H1 (cell line): ENCODE results near the gene LSM2.

ENCODE experiments used
- CTCF ChIP-seq, 3 experiments: IDR thresholded peaks; 1 replicate in 2 of 3; 2 replicates in 1 of 3; pipeline versions ENCODE4 v1.5.1 to v1.6.1; 2011; ENCODE audit warnings: low read length in 3 of 3, mild to moderate bottlenecking in 3 of 3, inconsistent platforms in 2 of 3, low read depth in 1 of 3, moderate library complexity in 1 of 3; ENCODE audit not compliant: insufficient read depth in 1 of 3; ENCODE audit errors: control extremely low read depth in 1 of 3
- E2F6 ChIP-seq: IDR thresholded peaks from 2 replicates; pipeline ENCODE4 v1.6.1; 2012; ENCODE audit warnings: inconsistent platforms
- EP300 ChIP-seq, 2 experiments: IDR thresholded peaks; 1 replicate in 1 of 2; 2 replicates in 1 of 2; pipeline ENCODE4 v1.6.1; 2011 to 2012; ENCODE audit warnings: low read depth in 2 of 2, low read length in 2 of 2, mild to moderate bottlenecking in 2 of 2, borderline replicate concordance in 1 of 2, inconsistent platforms in 1 of 2, moderate library complexity in 1 of 2
- MAX ChIP-seq: IDR thresholded peaks from 2 replicates; pipeline ENCODE4 v1.6.1; 2012; ENCODE audit warnings: inconsistent platforms
- POLR2AphosphoS5 ChIP-seq: IDR thresholded peaks from 2 replicates; pipeline ENCODE4 v1.6.1; 2011; ENCODE audit warnings: low read depth, low read length
- SIN3A ChIP-seq, 2 experiments: IDR thresholded peaks in 1 of 2; conservative IDR thresholded peaks in 1 of 2; 2 replicates each; pipeline ENCODE4 v1.6.1; 2011 to 2012; ENCODE audit warnings: low read length in 2 of 2, improper control_type of control experiment in 1 of 2, low read depth in 1 of 2, mild to moderate bottlenecking in 1 of 2

GRCh38 chr6:31813465-31813849, 6.7 kb upstream of the LSM2 start:
- TF ChIP-seq MAX (no peak), EP300 (IDR thresholded peaks at IDR 0.05; ENCODE audit: borderline replicate concordance in 1 of 2, low read depth in 2 of 2, low read length in 2 of 2) (no peak), CTCF (IDR thresholded peaks at IDR 0.05; ENCODE audit: control extremely low read depth in 1 of 3, insufficient read depth in 1 of 3, low read depth in 1 of 3, low read length in 3 of 3) (no peak), E2F6 (no peak), SIN3A (conservative IDR thresholded peaks at IDR 0.05 in 1 of 2, IDR thresholded peaks at IDR 0.05 in 1 of 2; ENCODE audit: low read depth in 1 of 2, low read length in 2 of 2) (no peak), POLR2AphosphoS5 (no peak)
